ENCODE measurements around the gene UPK3A.

The UPK3A gene

GRCh38 chr22:45332001-45332400 is 47.3 kb downstream of the UPK3A start:
- DNase-seq: no peak

- DNase-seq: peak in 1 of 5 experiments; percentile 67
These were observed 49.3 kb downstream of the UPK3A start for GRCh38 chr22:45334068-45334467.

- DNase-seq: no peak
These were observed 49.8 kb downstream of the UPK3A start for GRCh38 chr22:45334528-45334927.

- no peak for DNase-seq
These were observed 50.5 kb downstream of the UPK3A start for GRCh38 chr22:45335021-45335818.

- no peak for DNase-seq
These were observed 51.2 kb downstream of the UPK3A start for GRCh38 chr22:45335854-45336522.

GRCh38 chr22:45336971-45337431 is 52.3 kb downstream of the UPK3A start:
- DNase-seq: no peak

- DNase-seq: no peak
These were observed 52.8 kb downstream of the UPK3A start for GRCh38 chr22:45337536-45337935.

GRCh38 chr22:45338795-45339194 is 54.0 kb downstream of the UPK3A start:
- DNase-seq: no peak

- DNase-seq: no peak
These were observed 55.6 kb downstream of the UPK3A start for GRCh38 chr22:45340323-45340722.

GRCh38 chr22:45341498-45341897 is 56.7 kb downstream of the UPK3A start:
- peak in 3 of 5 experiments; percentile 31 to 87 (median 32) for DNase-seq

GRCh38 chr22:45343143-45343542 is 58.4 kb downstream of the UPK3A start:
- no peak for DNase-seq

GRCh38 chr22:45344334-45344733 is 59.6 kb downstream of the UPK3A start:
- no peak for DNase-seq
